Kidney (tissue), 14 donors: ENCODE measurements around the gene FLNB. TPM values are rescaled to one million over a fixed set of nuclear protein-coding genes. Genes with fewer than 3 reads are reported as not detected.

Source experiments
- DNase-seq, 5 donors: peaks; one replicate each; pipeline ENCODE4 v3.0.0-alpha.2; 2013 to 2020
- FAIRE-seq: peaks from 2 replicates; lab custom pipeline; 2012; peaks lifted over from hg19 to GRCh38; lab: Jason Lieb, UNC
- H3K27ac ChIP-seq, 2 donors: one replicate each; pipeline ENCODE4 v1.7.0; 2013; ENCODE audit warnings: low read depth in 2 of 2, low read length in 2 of 2, inconsistent platforms in 1 of 2
- H3K27me3 ChIP-seq: one replicate; pipeline ENCODE4 v1.7.1; 2013; ENCODE audit warnings: low read length, inconsistent platforms; ENCODE audit not compliant: control insufficient read depth, insufficient read depth
- H3K36me3 ChIP-seq, 3 donors: one replicate each; pipeline versions ENCODE4 v1.7.0 to v1.7.1; 2013; ENCODE audit warnings: low read length in 3 of 3, control low read depth in 1 of 3, inconsistent platforms in 1 of 3; ENCODE audit not compliant: insufficient read depth in 3 of 3, control insufficient read depth in 2 of 3
- H3K4me1 ChIP-seq, 3 donors: one replicate each; pipeline versions ENCODE4 v1.7.0 to v1.7.1; 2013; ENCODE audit warnings: low read length in 3 of 3, inconsistent platforms in 1 of 3, low read depth in 1 of 3; ENCODE audit not compliant: control insufficient read depth in 2 of 3, insufficient read depth in 2 of 3
- H3K4me3 ChIP-seq, 3 donors: one replicate each; pipeline versions ENCODE4 v1.7.0 to v1.8.1; 2013; ENCODE audit warnings: low read length in 3 of 3, control low read depth in 1 of 3, inconsistent platforms in 1 of 3
- H3K9ac ChIP-seq, 3 donors: one replicate each; pipeline versions ENCODE4 v1.7.0 to v1.7.1; 2013; ENCODE audit warnings: low read length in 3 of 3, control low read depth in 1 of 3, inconsistent platforms in 1 of 3
- H3K9me3 ChIP-seq, 3 donors: one replicate each; pipeline versions ENCODE4 v1.7.0 to v1.7.1; 2013; ENCODE audit warnings: low read length in 3 of 3, control low read depth in 1 of 3, inconsistent platforms in 1 of 3; ENCODE audit not compliant: control insufficient read depth in 2 of 3, insufficient read depth in 1 of 3
- intact Hi-C: fragments of 100-400 bp; cut with DNase I; formaldehyde crosslinking; loops from one replicate; pipeline ENCODE4 v1.11.1; 2022
- polyA plus RNA-seq: library from polyadenylated mRNA; stranded (reverse); fragments of 350-450 nt; fragmentation: Illumina TruSeq; extraction: RNeasy Lipid Tissue Mini Kit (QIAGEN cat#74804); gene quantifications from one replicate; pipeline ENCODE4 v1.2.3, GENCODE V29; 2014; ENCODE audit warnings: low read depth, low replicate concordance; ENCODE audit not compliant: insufficient read depth
- total RNA-seq: library from RNA; stranded (reverse); fragmentation: NEBNext Ultra II Directional; extraction: Animal tissue kit (Norgen Biotek cat#: 25700); gene quantifications from one replicate; pipeline ENCODE4 v1.2.1, GENCODE V29; 2021
- TF ChIP-seq, protein P1 (sequence below): IDR thresholded peaks from 3 replicates; pipeline ENCODE4 v1.5.1; 2012; ENCODE audit warnings: mild to moderate bottlenecking, moderate library complexity, borderline replicate concordance; ENCODE audit not compliant: insufficient read depth; ENCODE audit errors: extremely low read depth
- donor health status: control.
- donor health status: control.
- donor health status: control.
- donor health status: control.
- donor health status: control.
- donor health status: DM: yes; HTN: yes; CAD: no.
- donor health status: Normal renal cell carcinoma (clear cell type).

FLNB gene
- total and polyA plus RNA-seq, 2 donors from 2014 or later: 115 to 216 TPM

DNA sequence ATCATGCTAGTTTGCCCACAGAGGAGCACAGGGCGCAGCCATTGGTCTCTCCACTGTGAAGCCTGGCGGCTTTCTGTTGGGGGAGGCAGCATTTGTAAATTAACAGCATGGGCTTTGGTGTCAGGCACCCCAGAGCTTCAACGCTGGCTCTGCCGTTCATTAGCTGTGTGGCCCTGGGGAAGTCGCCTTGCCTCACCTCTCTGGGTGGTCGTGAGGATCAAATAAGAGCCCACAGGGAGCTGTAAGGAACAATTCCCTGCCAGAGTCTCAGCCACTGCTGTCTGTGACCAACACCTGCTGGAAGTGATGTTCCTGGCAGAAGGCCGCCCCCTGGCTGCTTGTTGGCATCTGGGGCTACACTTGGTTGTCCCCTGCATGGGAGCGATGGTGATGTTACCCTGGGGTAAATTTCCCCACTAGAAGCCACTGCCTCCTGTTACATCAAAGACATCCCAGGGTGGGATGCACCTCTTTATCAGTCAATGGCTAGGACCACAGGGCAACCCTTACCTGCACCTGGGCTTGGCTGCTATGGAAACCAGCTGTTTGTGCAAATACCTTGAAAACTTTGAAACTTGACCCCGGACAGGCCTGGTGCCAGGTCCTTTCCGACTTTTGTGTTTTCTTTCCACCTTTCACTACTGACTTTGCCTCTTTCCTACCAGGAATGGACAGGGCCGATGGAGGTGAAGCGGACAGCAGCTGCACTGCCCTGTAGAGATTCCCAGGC lies 165.6 kb downstream of the FLNB start:
- FAIRE-seq: no peak
- Histone ChIP-seq H3K9ac (no peak overlapping the region), H3K4me3 (no peak overlapping the region), H3K36me3 (peaks cover 2 to 21% (median 6%) of the 10 kb centered on the region in 3 donors), H3K4me1 (peaks cover 0 to 33% (median 22%) of the 10 kb centered on the region in 3 donors), H3K9me3 (no peaks in the 10 kb centered on the region), H3K27ac (peak overlapping the region in 1 of 2 donors; percentile 39), H3K27me3 (no peaks in the 10 kb centered on the region)
- TF ChIP-seq, protein P1, sequence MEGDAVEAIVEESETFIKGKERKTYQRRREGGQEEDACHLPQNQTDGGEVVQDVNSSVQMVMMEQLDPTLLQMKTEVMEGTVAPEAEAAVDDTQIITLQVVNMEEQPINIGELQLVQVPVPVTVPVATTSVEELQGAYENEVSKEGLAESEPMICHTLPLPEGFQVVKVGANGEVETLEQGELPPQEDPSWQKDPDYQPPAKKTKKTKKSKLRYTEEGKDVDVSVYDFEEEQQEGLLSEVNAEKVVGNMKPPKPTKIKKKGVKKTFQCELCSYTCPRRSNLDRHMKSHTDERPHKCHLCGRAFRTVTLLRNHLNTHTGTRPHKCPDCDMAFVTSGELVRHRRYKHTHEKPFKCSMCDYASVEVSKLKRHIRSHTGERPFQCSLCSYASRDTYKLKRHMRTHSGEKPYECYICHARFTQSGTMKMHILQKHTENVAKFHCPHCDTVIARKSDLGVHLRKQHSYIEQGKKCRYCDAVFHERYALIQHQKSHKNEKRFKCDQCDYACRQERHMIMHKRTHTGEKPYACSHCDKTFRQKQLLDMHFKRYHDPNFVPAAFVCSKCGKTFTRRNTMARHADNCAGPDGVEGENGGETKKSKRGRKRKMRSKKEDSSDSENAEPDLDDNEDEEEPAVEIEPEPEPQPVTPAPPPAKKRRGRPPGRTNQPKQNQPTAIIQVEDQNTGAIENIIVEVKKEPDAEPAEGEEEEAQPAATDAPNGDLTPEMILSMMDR: peak; percentile 24
- peak in 4 of 5 donors; percentile 70 to 80 (median 72) for DNase-seq
- intact Hi-C loops: no loop called here

- Histone ChIP-seq H3K36me3 (peaks cover 2 to 9% (median 4%) of the 10 kb centered on the region in 3 donors), H3K4me1 (peaks cover 0 to 33% (median 22%) of the 10 kb centered on the region in 3 donors), H3K27me3 (no peaks in the 10 kb centered on the region), H3K27ac (peak overlapping the region in 1 of 2 donors; percentile 81), H3K9me3 (no peaks in the 10 kb centered on the region), H3K4me3 (peak overlapping the region in 1 of 3 donors; percentile 17), H3K9ac (peak overlapping the region in 1 of 3 donors; percentile 7)
- TF ChIP-seq, protein P1: no peak
- intact Hi-C loops: no loop called here
- no peak for FAIRE-seq
- no peak for DNase-seq
These were observed 166.9 kb downstream of the FLNB start for GRCh38 chr3:58175187-58175436.

DNA sequence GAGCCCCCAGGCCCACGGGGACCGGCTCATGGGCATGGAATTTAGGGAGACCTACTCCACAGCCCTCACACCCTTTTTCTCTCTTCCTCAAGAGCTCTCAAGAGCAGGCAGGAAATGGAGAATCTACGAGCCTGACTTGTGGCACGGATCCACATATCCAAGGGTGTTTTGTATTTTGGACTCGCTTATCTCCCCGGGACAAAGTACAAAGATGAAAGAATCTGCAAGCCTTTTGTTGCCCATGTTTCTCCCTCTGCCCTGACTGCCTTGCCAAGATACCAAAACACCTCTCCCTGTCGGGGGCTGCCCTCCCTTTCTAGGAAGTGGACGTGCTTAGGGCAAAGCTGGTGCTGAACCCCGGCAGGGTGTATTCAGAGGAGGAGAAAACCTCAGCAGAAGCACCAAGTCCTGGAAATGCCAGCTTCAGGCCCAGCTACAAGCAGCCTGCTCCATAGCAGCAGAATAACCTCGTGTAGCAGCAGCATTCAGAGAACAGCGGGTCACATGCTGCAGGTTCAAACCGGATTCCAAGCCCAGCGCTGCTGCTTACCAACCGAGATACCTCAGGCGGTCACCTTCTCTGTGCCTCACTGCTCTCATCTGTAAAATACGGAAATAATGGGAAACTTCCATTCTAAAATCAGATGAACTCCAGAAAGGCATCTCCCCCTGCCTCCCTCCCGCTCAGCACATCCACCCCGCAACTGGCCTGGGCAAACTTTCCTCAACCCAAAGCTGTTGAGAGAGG lies 167.4 kb downstream of the FLNB start:
- DNase-seq (peak in 4 of 5 donors; percentile 49 to 76 (median 55)), FAIRE-seq (no peak)
- H3K27ac ChIP-seq: peak overlapping the region; percentile 63 to 81
- H3K36me3 ChIP-seq: peaks cover 0 to 4% (median 0%) of the 10 kb centered on the region in 3 donors
- peaks cover 0 to 33% (median 22%) of the 10 kb centered on the region in 3 donors for H3K4me1 ChIP-seq
- H3K9ac ChIP-seq: peak overlapping the region in 1 of 3 donors; percentile 7
- no peaks in the 10 kb centered on the region for H3K27me3 ChIP-seq
- H3K9me3 ChIP-seq: no peaks in the 10 kb centered on the region
- TF ChIP-seq, protein P1: no peak
- H3K4me3 ChIP-seq: peak overlapping the region in 1 of 3 donors; percentile 17
- intact Hi-C loops: no loop called here
